Testis (tissue), 3 donors: ENCODE data around the gene LHX3. TPM values are rescaled to one million over a fixed set of nuclear protein-coding genes. Genes with fewer than 3 reads are reported as not detected.

Experiments
- DNase-seq: peaks from one replicate; pipeline ENCODE4 v3.0.0-alpha.2; 2019
- H3K27ac ChIP-seq, 2 donors: fragments of 200-600 bp; sonication (generic); one replicate each; pipeline ENCODE4 v1.5.1; 2019
- H3K27me3 ChIP-seq: fragments of 200-600 bp; sonication (generic); one replicate; pipeline ENCODE4 v1.5.1; 2019
- H3K36me3 ChIP-seq: fragments of 200-600 bp; sonication (generic); one replicate; pipeline ENCODE4 v1.5.1; 2017; ENCODE audit warnings: low read depth; ENCODE audit errors: missing control alignments
- H3K4me1 ChIP-seq: fragments of 200-600 bp; sonication (generic); one replicate; pipeline ENCODE4 v1.5.1; 2019
- H3K4me3 ChIP-seq, 2 donors: fragments of 200-600 bp; sonication (generic); one replicate each; pipeline ENCODE4 v1.5.1; 2017 to 2019
- H3K9me3 ChIP-seq: fragments of 200-600 bp; sonication (generic); one replicate; pipeline ENCODE4 v1.5.1; 2017
- CTCF ChIP-seq, 3 experiments: fragments of 450-650 bp in 2 of 3; fragments of 200-600 bp in 1 of 3; sonication (generic) in 1 of 3; IDR thresholded peaks; one replicate each; pipeline ENCODE4 v1.5.1; 2016 to 2019; ENCODE audit warnings: antibody characterized with exemption in 3 of 3, mild to moderate bottlenecking in 2 of 3, moderate library complexity in 1 of 3
- POLR2A ChIP-seq: fragments of 450-650 bp; IDR thresholded peaks from one replicate; pipeline ENCODE4 v1.6.1; 2017; ENCODE audit warnings: antibody characterized with exemption, mild to moderate bottlenecking, moderate library complexity
- WGBS, 2 donors: methylation state at CpG; one replicate each; pipeline ENCODE4 v1.1.5; 2018; 5-methylcytosine and 5-hydroxymethylcytosine counted together
- intact Hi-C: fragments of 100-400 bp; cut with DNase I; formaldehyde crosslinking; loops from one replicate; pipeline ENCODE4 v1.15.1; 2023; ENCODE audit warnings: low total_unique reads
- polyA plus RNA-seq: library from polyadenylated mRNA; stranded (reverse); fragments of 350-450 nt; fragmentation: Illumina TruSeq; extraction: RNeasy Lipid Tissue Mini Kit (QIAGEN cat#74804); gene quantifications from one replicate; pipeline ENCODE4 v1.2.3, GENCODE V29; 2014; ENCODE audit warnings: low read depth, low replicate concordance; ENCODE audit not compliant: insufficient read depth
- total RNA-seq, 2 donors: library from RNA; depleted of rRNA; stranded (reverse); fragments of >200 nt; gene quantifications; one replicate each; pipeline ENCODE4 v1.2.3, GENCODE V29; 2016

Gene LHX3
- total and polyA plus RNA-seq, 3 donors from 2014 or later = 0.55 to 0.62 TPM; not detected in 1

GRCh38 chr9:136157477-136158265 is 47.3 kb downstream of the LHX3 start:
- no peak for TF ChIP-seq POLR2A
- TF ChIP-seq CTCF (IDR thresholded peaks at IDR 0.05) = no peak
- no peaks in the 10 kb centered on the region for H3K4me1 ChIP-seq
- no peaks in the 10 kb centered on the region for H3K36me3 ChIP-seq
- H3K4me3 ChIP-seq = no peak overlapping the region
- 33 to 55% methylated on average over 7 to 20 of the region's 20 CpGs for WGBS, 2 donors
- intact Hi-C loops = no loop called here
- H3K9me3 ChIP-seq = no peaks in the 10 kb centered on the region
- no peak overlapping the region for H3K27ac ChIP-seq
- no peak for DNase-seq
- H3K27me3 ChIP-seq = no peaks in the 10 kb centered on the region

GRCh38 chr9:136156209-136157120 is 48.5 kb downstream of the LHX3 start:
- Histone ChIP-seq H3K9me3 (no peaks in the 10 kb centered on the region), H3K36me3 (no peaks in the 10 kb centered on the region), H3K4me1 (no peaks in the 10 kb centered on the region), H3K4me3 (no peak overlapping the region), H3K27ac (no peak overlapping the region), H3K27me3 (no peaks in the 10 kb centered on the region)
- intact Hi-C loops = no loop called here
- WGBS, 2 donors = 41 to 50% methylated on average over 33 to 42 of the region's 42 CpGs
- no peak for DNase-seq
- TF ChIP-seq POLR2A (no peak), CTCF (IDR thresholded peaks at IDR 0.05) (no peak)

- intact Hi-C loops = no loop called here
- no peaks in the 10 kb centered on the region for H3K4me1 ChIP-seq
- WGBS, 2 donors = 77 to 80% methylated on average over 10 to 17 of the region's 17 CpGs
- no peak for DNase-seq
- H3K27ac ChIP-seq = no peak overlapping the region
- no peaks in the 10 kb centered on the region for H3K9me3 ChIP-seq
- H3K36me3 ChIP-seq = no peaks in the 10 kb centered on the region
- H3K27me3 ChIP-seq = no peaks in the 10 kb centered on the region
- no peak overlapping the region for H3K4me3 ChIP-seq
- TF ChIP-seq POLR2A = no peak
- TF ChIP-seq CTCF (IDR thresholded peaks at IDR 0.05) = no peak
Measured at GRCh38 chr9:136155576-136155975, 49.4 kb downstream of the LHX3 start.

GRCh38 chr9:136154943-136155342 is 50.0 kb downstream of the LHX3 start:
- TF ChIP-seq CTCF (IDR thresholded peaks at IDR 0.05) (no peak), POLR2A (no peak)
- H3K4me1 ChIP-seq = no peaks in the 10 kb centered on the region
- H3K27me3 ChIP-seq = no peaks in the 10 kb centered on the region
- 88 to 91% methylated on average over 11 to 14 of the region's 14 CpGs for WGBS, 2 donors
- H3K4me3 ChIP-seq = no peak overlapping the region
- no peak for DNase-seq
- no peaks in the 10 kb centered on the region for H3K36me3 ChIP-seq
- intact Hi-C loops = no loop called here
- no peaks in the 10 kb centered on the region for H3K9me3 ChIP-seq
- H3K27ac ChIP-seq = no peak overlapping the region
